ENCODE results near the gene HOXC6.
A peak's percentile ranks its signal among the peaks of the same experiment; 100 is the strongest.

Gene HOXC6

DNA sequence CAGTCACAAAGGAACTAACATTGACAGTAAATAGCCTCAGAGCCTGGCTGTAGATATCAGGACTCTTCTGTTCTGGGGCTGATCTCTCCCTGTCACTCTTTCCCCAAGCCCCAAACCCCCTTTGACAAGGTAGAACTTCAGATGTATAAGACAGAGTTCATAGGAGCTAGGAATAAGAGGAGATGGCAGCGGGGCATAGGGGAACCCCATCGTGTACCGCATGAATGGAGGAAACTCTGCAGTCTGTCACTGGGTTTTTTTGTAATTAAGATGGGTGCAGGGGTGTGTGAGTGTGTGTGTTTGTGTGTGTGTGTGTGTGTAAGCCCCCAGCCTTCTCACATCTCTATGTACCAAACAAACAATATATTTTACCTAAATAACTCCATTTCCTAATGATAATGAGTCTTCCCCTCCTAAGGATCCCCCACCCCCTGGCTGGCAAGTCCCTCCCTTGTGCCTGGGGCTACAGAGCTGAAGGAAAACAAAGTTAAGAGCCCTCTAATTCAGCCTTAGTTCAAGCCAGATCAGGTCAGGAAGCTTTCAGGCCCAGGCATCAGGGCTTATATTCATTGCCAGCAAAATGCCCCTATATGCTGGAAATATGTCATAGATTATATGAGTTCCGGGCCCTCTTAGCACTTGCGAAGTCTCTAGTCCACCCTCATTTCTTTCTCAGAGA, 16.3 kb downstream of the HOXC6 start:
- DNase-seq = no peak

DNA sequence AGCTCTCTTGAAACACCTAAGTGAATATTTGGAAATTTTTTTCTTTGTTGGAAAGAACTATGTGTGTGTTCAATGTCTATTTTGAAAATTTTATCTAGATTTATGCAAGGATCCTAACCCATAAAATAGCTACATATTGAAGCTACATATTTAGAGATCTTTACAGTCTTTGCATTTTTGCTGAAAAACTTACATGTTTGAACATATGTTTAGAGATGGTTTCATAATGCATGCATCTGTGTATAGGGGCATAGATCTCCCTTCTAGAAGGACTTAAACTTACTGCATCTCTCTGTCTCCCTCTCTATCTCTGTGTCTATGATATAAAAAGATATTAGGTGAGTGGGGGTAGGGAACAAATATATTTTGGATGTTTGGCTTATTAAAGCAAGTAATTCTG, 17.2 kb downstream of the HOXC6 start:
- no peak for DNase-seq

DNA sequence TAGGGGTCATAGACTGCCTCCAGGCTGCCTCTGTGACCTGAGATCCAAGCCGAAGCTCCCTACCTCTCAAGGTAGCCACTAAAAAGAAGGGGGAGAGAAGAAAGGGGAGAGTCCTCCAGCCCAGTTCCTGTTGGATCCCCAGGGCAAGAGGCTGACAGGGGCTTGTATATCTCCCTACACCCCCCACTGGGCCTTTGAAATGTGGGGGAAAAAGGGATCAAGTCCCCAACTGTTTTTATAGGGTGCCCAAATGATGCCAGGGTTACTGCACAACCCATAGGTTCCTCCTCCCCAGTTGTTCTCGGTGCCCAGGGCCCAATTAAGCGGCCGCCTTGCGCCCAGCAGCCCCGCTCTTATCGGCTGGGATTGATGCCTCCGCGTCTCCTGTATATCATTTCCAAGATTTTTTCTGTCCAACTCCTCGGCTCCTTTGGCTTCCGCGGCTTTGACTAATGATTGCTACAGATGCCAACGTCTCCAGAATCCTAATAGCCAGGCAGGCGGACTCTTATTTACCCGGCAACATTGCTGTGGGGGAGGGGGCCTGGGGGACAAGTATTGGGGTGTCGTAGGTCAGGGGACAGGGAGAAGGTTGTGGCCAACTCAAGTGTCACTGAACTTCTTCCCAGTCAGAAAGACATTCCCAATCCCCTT, 17.8 kb downstream of the HOXC6 start:
- no peak for DNase-seq

DNA sequence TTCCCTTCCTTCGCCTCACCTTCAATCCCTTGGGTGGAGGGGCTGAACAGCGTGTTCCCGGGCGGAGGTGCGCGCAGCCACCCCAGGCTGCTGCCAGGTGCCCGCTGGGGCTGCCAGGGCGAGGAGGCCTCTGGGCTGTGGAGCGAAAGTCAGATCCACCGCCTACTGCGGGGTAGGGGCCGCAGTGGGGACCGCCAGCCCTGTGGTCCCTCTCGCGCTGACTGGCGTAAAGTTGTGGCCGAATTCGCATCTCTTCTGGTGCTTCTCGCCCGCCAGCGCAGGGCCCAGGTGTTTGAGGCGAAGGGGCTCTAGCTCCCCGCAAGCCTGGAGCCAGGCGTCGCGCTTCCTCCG, 18.5 kb downstream of the HOXC6 start:
- no peak for DNase-seq

DNA sequence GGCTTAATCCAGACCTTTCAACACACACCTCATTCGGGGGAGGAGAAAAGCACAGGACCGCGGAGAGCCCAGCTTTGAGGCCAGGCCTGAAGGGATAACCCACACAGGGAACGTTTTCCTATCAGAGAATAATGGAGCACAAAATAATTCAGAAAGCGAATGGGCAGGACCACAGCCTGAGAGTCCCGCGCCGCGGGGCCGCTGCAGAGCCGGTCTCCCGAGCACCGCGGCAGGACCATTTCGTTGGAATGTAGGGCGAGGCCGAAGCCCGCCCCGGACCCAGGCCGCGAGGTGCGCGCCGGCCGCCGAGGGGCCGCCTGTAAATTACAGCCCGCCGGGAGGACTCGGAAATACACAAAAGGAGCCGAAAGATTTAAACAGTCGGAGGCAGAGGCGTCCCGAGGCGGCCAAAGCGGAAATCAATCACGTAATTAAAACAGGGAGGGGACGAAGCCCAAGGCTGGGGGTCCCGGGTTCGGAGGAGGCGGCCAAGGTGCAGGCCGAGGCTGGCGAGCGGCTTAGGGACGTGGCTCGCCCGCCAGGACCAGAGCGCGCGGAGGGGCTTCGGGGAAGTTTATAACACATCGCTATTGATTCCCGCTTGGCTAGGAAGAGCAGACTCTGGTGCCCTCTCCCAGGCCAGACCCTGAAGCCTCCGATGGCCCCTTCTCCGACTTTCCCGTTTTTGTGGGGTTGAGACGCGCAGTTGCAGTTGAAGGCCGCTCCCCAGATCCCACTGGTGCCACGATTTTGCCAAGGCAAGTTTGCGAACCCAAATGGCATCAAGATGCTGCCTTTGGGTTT, 19.1 kb downstream of the HOXC6 start:
- no peak for DNase-seq

DNA sequence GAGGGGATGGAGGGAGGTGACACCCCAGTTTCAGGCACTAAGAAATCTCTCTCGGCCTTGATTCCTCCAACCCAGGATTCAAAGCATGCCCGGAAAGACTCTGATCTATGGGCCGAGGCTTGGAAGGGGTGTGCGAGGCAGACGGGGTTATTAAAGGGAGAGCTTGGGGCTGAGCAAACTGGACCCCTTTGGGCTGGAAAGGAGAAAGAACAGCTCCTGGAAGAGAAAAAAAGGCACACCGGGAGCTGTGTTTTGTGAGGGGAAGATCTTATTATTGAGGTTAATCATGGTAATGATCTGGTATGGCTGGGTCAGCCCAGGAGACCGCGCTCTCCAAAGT, 19.7 kb downstream of the HOXC6 start:
- no peak for DNase-seq

DNA sequence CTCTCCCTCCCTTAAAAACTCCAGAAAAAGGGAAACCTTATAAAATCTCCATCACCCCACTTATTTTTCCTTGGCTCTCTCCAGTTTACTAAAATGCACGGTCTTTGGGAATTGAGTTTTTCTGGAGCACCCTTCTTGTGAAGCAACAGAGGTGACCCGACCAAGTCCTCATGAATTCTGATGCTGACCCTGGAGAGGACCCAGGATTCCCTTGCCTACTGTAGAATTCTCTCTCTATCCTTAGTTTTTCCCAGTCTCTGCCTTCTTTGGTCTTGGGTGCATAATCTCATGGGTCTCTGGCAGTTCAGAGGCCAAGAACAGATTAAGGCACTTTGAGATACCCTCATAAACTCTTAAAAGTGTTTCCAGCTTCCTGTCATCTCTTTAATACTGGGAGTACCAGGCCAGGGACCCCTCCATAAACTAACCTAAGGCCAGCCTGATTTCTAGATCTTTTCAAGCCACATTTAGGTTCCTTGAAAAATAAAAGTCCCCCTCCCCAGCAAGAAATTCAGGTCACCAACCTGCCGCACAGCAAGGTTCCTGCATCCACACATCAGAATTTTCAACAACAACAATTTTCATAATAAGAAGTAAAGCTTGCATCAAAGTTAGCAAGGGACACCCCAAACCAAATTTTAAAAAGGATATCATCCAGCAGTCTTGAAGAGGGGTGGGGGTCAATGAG, 20.3 kb downstream of the HOXC6 start:
- no peak for DNase-seq

DNA sequence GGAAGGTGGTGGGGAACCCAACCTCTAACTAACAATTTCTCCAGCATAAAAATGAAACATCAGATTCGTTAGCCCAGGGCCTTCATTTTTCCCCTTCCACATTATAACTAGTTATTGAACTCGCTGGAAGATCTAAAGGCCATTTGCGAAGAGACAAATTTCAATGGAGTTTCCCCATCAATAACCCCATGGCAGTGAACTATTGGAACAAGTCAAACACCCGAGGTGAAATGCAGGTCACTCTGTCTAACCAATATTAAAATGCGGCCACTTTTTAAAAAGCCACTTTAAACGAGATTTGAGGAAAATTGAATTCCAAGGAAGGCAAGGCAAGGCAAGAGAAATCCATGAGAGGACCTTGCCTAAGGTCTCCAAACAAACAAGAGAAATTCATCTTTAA, 20.9 kb downstream of the HOXC6 start:
- DNase-seq = no peak

DNA sequence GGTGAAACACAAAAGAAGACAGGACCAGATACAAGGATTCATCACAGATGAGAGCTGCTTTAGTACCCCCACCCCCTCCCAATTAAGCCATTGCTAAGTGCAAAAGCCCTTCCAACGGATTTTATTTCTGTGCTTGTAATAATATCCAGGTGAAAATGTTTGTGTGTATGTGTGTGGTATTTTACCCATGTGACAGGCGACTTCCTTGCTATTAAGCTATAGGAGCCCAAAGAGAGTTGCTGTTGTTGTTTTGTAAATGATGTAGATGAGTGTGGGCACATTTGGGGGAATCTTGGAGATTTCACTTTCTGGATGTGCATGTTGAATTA, 22.2 kb downstream of the HOXC6 start:
- no peak for DNase-seq

DNA sequence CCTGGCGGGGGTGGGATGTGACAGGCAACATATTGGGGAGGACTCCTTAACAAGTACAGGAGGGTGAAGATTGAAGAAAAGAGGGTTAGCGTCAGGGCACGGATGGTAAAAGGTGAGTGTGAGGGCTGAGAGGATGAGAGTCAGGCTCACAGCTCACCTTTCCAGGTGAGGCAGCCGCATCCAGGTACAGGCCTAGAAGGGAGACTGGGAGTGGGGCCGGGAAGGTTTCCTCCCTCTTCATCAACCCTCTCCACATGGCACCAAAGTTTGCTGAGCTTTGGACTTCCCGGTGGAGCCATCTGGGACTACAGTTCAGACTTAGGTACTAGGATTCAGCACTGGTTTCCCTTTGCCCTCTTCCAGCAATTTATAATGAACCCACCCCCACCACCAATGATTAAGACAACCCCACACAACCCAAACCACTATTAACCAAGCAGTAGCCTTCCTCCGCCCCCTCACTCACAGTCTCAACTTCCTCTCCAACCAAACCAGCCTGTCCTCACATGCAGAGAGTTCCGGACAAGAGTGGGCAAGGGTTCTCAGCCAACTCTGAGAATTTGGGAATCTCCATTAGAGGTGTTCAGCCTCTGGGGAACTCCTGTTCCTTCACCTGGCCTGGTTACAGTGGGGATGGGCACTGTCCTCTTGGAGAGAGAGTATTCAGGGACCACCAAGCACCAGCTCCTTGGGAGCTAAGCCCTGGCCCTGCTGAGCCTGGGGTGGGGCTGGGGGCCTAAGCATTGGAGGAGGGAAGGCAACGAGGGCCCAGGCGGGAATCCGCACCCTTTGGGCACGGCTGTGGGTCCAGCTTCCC, 23.0 kb downstream of the HOXC6 start:
- DNase-seq = no peak

DNA sequence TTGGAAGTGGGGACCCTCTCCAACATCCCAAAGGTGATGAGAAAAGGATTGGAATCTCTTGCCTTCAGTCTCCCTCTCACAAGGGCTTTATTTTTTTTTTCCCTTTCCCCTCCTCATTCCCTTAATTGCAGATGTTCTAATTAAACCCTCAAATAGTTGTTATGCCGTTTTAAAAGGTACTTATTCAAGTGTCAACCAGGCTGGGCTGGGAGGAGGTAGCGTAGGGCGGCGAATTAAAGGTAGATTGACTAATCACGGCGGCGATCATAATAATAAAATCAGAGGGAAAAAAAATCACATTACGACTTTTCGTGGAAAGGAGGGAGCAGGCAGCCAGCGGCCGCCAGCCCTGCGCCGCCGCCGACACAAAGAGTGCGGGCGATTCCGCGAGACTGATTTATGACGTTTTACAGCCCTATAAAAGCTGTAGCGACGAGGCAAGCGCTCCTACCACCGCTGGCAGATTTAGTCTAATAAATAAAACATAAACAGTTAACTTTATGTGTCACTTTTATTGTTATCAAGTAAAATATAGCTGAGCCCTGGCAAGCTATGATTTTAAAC, 23.7 kb downstream of the HOXC6 start:
- no peak for DNase-seq

DNA sequence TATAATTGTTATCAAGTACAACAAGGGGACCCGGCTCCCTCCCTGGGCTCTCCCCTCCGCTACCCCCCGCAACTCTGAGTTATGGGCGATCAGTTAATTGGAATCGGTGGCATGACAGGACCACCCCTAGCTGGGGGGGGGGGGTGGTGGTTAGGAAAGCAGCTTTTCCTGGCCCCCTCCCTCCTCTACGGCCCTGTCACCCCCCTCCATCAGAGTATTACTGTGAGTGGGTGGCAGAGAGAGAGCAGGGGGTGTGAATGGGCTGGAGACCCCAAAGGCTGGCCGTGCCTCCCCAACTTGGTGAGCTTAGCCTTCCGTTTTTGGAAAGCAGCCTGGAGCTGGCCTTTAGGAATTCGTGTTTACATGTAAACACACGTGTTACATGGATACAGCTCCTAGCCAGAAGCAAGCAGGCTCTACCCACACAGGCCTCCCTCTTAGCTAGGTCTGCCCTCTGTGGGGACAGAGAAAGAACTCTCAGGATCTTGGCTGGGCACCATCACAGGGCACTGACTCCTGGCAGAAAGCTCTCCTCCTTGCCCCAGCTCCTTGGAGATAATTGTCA, 24.3 kb downstream of the HOXC6 start:
- DNase-seq = no peak

DNA sequence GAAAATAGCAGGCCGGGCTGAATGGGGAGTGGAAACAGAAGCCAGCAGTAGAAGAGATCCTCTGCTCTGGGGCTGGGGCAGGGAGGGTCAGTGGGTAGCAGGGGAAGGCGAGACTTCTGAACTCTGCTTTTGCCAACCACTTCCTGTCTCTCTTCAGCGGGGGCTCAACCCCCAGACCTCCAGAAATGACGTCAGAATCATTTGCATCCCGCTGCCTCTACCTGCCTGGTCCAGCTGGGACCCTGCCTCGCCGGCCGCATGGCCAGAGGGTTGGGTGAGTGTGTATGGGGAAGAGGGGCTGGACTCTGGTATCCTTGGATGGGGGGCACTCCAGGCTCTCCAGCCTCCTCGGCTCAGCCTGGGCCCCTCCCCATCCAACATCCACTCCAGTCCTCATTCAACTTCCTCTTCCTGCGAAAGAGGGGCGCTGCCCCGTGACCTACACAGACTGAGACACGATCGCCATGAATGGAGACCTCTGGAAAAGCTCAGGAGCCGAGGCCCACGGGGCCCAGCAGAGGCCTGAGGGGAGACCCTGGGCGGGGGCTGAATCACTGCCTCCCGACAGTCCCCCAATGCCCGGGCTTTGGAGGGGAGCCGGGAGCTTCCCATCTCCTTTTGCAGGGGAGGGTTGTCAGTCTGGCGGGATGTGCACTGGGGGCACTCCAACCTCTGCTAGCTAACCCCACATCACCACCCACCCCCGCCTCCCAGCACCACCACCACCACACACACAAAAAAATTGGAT, 24.9 kb downstream of the HOXC6 start:
- DNase-seq = peak; percentile 16

DNA sequence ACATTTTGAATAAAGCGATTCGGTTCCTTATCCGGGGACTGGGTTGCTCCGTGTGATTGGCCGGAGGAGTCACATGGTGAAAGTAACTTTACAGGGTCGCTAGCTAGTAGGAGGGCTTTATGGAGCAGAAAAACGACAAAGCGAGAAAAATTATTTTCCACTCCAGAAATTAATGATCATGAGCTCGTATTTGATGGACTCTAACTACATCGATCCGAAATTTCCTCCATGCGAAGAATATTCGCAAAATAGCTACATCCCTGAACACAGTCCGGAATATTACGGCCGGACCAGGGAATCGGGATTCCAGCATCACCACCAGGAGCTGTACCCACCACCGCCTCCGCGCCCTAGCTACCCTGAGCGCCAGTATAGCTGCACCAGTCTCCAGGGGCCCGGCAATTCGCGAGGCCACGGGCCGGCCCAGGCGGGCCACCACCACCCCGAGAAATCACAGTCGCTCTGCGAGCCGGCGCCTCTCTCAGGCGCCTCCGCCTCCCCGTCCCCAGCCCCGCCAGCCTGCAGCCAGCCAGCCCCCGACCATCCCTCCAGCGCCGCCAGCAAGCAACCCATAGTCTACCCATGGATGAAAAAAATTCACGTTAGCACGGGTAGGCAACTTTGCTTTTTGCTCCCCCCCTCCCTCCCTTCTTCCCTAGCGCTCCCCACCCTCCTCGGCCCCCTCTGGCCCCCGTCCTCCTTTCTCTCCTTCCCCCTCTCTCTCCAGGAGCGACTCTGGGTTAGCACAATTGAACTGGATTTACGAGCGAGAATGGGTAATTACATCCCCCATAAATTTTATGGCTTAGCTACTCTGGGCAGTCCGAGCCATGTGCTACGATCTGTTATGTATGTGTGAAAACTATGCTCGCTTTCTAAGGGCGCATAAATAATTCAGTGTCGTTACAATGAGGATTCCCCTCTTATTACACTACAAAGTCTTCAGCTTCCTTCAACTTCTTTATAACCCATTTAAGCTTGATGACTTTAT, 25.8 kb downstream of the HOXC6 start, which contains the start of gene HOXC4:
HOXC4 (plus strand) TSS at position 85 of the 991 bp plus-strand sequence; CDS start at position 173, 88 bp downstream.
- DNase-seq = peak; percentile 41

DNA sequence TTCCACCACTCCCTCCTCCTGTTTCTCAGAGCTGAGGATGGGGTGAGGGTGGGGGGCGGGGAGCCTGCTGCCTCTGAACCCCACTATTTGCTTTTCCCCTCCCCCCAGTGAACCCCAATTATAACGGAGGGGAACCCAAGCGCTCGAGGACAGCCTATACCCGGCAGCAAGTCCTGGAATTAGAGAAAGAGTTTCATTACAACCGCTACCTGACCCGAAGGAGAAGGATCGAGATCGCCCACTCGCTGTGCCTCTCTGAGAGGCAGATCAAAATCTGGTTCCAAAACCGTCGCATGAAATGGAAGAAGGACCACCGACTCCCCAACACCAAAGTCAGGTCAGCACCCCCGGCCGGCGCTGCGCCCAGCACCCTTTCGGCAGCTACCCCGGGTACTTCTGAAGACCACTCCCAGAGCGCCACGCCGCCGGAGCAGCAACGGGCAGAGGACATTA, 26.5 kb downstream of the HOXC6 start:
- DNase-seq = no peak

DNA sequence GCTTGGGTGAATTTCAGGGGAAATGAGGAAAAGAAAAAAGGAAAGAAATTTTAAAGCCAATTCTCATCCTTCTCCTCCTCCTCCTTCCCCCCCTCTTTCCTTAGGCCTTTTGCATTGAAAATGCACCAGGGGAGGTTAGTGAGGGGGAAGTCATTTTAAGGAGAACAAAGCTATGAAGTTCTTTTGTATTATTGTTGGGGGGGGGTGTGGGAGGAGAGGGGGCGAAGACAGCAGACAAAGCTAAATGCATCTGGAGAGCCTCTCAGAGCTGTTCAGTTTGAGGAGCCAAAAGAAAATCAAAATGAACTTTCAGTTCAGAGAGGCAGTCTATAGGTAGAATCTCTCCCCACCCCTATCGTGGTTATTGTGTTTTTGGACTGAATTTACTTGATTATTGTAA, 27.3 kb downstream of the HOXC6 start:
- DNase-seq = no peak

DNA sequence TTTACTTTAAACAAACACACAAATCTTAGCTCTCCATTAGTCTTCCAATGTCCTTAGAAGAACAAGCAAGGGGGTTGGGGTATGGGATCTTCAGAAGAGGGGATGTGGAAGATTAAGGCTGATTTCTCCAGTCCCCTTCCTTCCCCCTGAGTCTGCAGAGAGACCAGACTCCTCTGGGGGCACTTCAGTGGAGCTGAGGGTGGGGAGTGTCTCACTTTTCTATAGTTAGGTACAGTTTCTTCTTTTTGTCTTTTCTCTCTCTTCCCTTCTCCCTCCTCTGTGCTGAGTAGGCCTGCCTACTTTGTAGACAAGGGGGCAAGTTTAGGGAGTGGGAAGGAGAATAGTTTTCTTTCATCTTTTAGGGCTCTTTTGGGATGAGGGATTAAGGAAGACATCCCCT, 27.9 kb downstream of the HOXC6 start:
- DNase-seq = no peak

DNA sequence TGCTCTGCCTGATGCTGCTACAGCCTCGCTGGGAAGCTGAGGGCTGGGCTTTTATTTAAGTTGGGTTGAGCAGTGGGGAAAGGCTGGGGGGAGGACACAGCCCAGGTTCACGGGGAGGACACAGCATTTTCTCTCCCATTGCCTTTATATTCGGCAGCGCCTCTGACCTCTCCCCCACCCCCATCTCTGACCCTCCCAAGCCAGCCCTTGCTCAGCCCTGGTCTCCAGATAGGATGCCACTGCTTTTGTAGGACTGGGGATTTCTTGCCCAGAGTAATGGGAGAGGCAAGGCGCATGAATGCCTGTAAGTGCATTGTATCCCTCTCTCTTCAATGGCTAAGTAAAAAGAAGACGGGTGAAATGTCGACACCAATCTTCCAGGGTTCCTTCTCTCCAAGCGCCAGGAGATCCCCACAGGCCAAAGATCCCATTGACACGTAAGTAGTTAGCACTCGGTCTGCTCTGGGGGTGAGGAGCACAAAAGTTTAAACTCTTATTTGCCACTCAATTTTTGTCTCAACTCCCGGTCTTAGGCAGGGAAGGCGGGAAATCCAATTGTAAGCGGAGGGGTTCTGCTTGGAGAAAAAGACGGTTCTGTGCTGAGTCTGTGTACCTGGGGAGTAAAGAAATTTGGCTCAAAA, 30.0 kb downstream of the HOXC6 start:
- no peak for DNase-seq

DNA sequence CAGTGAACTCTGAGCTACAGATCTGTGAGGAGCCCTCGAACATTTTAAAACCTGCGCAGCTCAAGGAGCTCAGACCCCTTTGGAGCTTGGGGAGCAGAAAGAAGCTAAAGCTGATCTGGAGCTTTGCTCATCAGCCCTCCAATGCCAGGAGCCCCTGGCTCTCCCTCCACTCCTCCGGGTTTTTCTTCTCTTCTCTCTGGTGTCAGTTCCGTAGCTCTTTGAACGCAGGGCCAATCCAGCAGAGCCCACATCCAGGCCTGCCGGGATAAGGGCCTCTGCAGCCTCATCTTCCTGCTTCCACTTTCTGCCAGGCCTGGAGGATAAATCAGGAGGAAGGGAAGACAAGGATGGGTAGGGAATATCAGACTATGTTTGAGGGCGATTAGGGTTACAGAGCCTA, 31.4 kb downstream of the HOXC6 start:
- DNase-seq = no peak
